Esophagus (tissue), 2 donors: ENCODE results near the gene DNAJC3. TPM values are rescaled to one million over a fixed set of nuclear protein-coding genes. Genes with fewer than 3 reads are reported as not detected.

ENCODE experiments used
- H3K27ac ChIP-seq, 2 donors: one replicate each; pipeline ENCODE4 v1.5.1; 2013; ENCODE audit warnings: low read depth in 2 of 2, mild to moderate bottlenecking in 2 of 2, inconsistent platforms in 1 of 2, low read length in 1 of 2, moderate library complexity in 1 of 2
- H3K27me3 ChIP-seq, 2 donors: one replicate each; pipeline ENCODE4 v1.6.1; 2013; ENCODE audit warnings: low read length in 2 of 2, control low read depth in 1 of 2, mild to moderate bottlenecking in 1 of 2; ENCODE audit not compliant: insufficient read depth in 2 of 2, control insufficient read depth in 1 of 2
- H3K36me3 ChIP-seq, 2 donors: one replicate each; pipeline ENCODE4 v1.6.1; 2013; ENCODE audit warnings: low read length in 1 of 2; ENCODE audit not compliant: control insufficient read depth in 2 of 2, insufficient read depth in 2 of 2
- H3K4me1 ChIP-seq, 2 donors: one replicate each; pipeline ENCODE4 v1.6.1; 2013; ENCODE audit warnings: low read length in 1 of 2; ENCODE audit not compliant: control insufficient read depth in 2 of 2, insufficient read depth in 2 of 2
- H3K4me3 ChIP-seq, 2 donors: one replicate each; pipeline ENCODE4 v1.5.1; 2013; ENCODE audit warnings: low read length in 2 of 2, mild to moderate bottlenecking in 2 of 2, low read depth in 1 of 2, moderate library complexity in 1 of 2
- H3K9me3 ChIP-seq, 2 donors: one replicate each; pipeline ENCODE4 v1.6.1; 2013; ENCODE audit warnings: mild to moderate bottlenecking in 2 of 2, low read depth in 1 of 2, low read length in 1 of 2, moderate library complexity in 1 of 2; ENCODE audit not compliant: control insufficient read depth in 2 of 2, insufficient read depth in 1 of 2
- WGBS, 2 donors: extraction: QIAGEN DNeasy Blood & Tissue Kit; methylation state at CpG; one replicate each; pipeline ENCODE4 v1.1.7; 2013; 5-methylcytosine and 5-hydroxymethylcytosine counted together
- polyA plus RNA-seq, 2 donors: library from polyadenylated mRNA; stranded (reverse); fragments of 200-250 nt; gene quantifications; one replicate each; pipeline ENCODE4 v1.2.3, GENCODE V29; 2013
- donor health status: healthy with polysubstance abuse.
- donor health status: Bipolar disorder and iron deficiency.

Gene DNAJC3
- polyA plus RNA-seq, 2 donors = 7.0 to 8.9 TPM

DNA sequence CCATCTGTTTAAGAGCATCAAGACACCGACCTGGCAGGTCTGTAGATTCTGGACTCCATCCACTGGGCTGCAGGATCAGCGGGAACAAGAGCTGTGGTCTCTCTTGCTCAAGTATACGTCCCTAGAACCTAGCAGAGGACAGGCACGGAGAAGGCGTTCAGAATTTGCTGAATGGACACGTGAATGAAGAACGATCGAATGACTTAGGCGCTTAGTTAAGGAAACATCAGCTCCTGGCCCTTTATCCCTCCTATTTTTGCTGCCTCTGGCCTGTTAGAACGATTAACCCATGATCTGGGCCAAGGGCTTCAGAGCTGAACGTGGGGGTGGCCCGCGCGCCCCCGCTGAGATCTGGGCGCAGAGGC lies 33.4 kb upstream of the DNAJC3 start:
- WGBS, 2 donors = 15 to 21% methylated on average over 16 of the region's 16 CpGs
- Histone ChIP-seq H3K9me3 (peaks cover 0 to 3% of the 10 kb centered on the region in 2 donors), H3K36me3 (no peaks in the 10 kb centered on the region), H3K27me3 (peaks cover 0 to 2% of the 10 kb centered on the region in 2 donors), H3K27ac (peak overlapping the region; percentile 45 to 57), H3K4me1 (peaks cover 8 to 12% of the 10 kb centered on the region in 2 donors), H3K4me3 (peak overlapping the region; percentile 61 to 64)

DNA sequence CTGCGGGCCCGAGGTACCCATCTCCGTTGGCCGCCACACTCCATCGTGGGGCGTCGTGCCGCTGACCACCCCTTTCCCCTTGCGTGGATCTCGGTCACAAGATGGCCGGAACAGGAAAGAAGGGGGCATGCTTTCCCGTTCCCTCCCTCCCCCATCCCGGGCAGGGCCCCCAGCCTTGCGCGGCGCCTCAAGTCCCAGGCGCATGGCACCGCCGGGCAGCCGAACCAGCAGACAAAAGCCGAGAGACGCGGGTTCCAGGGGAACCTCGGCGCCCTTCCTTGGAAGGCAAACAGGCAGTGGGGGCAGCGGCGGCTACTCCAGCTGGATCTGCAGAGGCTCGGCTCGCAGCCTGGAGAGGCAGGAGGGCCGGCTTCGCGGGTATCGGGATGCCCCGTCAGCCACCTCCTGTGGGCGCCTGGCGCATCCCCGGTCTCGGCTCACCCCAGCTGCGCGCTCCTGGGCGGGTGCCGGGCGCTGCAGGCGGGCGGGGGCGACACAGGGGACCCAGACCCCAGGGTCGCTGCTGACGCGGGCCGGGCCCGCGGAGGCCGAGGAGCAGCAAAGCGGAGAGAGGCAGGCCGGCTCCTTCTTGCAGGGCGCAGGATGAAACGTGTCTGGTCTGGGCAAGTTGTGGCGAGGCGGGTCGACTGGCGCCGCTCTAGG lies 32.9 kb upstream of the DNAJC3 start:
- Histone ChIP-seq H3K27me3 (peaks cover 0 to 2% of the 10 kb centered on the region in 2 donors), H3K27ac (peak overlapping the region; percentile 57 to 58)
- 1 to 2% methylated on average over 55 to 62 of the region's 62 CpGs for WGBS, 2 donors

DNA sequence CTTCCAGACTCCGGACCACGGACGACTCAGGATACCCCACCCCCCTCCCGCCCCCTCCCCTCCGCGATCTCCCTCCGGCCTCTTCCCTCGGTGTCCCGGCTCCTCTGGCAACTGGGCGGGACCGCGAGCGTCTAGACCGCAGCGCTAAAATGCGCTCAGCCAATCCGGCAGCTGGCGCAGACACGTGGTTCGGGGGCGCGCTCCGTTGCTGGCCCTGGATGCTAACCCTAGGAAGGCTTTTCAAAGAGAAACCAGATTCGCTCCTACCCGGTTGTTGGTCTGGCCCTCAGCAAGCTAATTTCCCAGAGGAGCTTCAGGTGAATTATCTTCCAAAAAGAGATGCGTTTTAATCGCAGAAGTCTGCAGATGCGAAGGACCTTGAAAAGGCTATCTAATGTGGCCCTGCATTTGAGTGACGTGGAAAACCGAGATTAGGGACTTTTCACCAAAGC lies 32.3 kb upstream of the DNAJC3 start, which contains the start of gene DZIP1:
TSS of gene DZIP1 (minus strand) at position 106 of the 452 bp plus-strand sequence. CDS start 2,677 bp downstream, outside the sequence.
- 3 to 4% methylated on average over 28 to 30 of the region's 30 CpGs for WGBS, 2 donors
- H3K27me3 ChIP-seq = peaks cover 0 to 2% of the 10 kb centered on the region in 2 donors
- H3K4me3 ChIP-seq = peak within 1 kb of the TSS; percentile 61 to 64
- H3K4me1 ChIP-seq = peaks cover 8 to 12% of the 10 kb centered on the region in 2 donors
- peaks cover 0 to 3% of the 10 kb centered on the region in 2 donors for H3K9me3 ChIP-seq
- peak within 1 kb of the TSS; percentile 57 to 58 for H3K27ac ChIP-seq
- no peaks in the 10 kb centered on the region for H3K36me3 ChIP-seq

More for the DNA sequence above, 32.9 kb upstream of the DNAJC3 start:
- Histone ChIP-seq H3K4me3 (peak overlapping the region; percentile 61 to 64), H3K4me1 (peaks cover 8 to 12% of the 10 kb centered on the region in 2 donors), H3K9me3 (peaks cover 0 to 3% of the 10 kb centered on the region in 2 donors), H3K36me3 (no peaks in the 10 kb centered on the region)

DNA sequence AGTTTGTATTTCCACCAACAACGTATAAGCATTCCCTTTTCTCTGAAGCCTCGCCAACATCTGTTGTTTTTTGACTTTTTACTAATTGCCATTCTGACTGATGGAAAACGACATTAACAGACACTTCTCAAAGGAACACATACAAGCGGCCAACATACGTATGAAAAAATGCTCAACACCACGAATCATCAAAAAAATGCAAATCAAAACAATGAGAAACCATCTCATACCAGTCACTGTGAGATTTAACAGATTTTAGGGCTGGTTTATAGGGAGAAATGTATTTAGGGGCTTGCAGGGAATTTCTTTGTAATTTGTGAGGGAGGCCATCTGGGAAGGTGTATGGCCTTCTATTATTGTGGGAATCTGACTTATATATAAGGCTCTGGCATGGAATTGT lies 29.6 kb upstream of the DNAJC3 start:
- H3K4me1 ChIP-seq = peaks cover 6 to 7% of the 10 kb centered on the region in 2 donors
- no peaks in the 10 kb centered on the region for H3K36me3 ChIP-seq
- H3K27ac ChIP-seq = no peak overlapping the region
- 81 to 86% methylated on average over 6 of the region's 6 CpGs for WGBS, 2 donors
- H3K4me3 ChIP-seq = no peak overlapping the region
- no peaks in the 10 kb centered on the region for H3K9me3 ChIP-seq
- H3K27me3 ChIP-seq = peaks cover 0 to 2% of the 10 kb centered on the region in 2 donors

DNA sequence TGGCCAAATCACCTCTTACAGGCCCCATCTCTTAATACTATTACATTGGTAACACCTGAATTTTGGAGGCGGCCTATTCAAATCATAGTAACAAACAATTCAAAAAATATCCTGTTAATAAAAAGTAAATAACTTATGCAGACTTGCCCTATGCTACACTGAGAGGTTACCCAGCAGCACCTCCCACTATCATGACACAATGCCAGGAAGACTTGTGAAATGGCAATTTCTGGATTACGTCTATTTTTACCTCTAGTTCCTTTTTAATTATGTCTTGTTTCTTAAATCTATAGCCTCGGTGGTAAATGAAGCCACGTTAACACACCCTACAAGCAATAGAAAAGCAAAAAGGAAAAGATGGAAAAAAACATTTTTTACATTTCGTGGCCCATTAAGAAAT lies 26.2 kb upstream of the DNAJC3 start:
- no peaks in the 10 kb centered on the region for H3K36me3 ChIP-seq
- no peak overlapping the region for H3K4me3 ChIP-seq
- no peaks in the 10 kb centered on the region for H3K9me3 ChIP-seq
- no peaks in the 10 kb centered on the region for H3K4me1 ChIP-seq
- no peak overlapping the region for H3K27ac ChIP-seq
- 82% methylated on average over 5 of the region's 5 CpGs for WGBS, 2 donors
- peaks cover 0 to 3% of the 10 kb centered on the region in 2 donors for H3K27me3 ChIP-seq

DNA sequence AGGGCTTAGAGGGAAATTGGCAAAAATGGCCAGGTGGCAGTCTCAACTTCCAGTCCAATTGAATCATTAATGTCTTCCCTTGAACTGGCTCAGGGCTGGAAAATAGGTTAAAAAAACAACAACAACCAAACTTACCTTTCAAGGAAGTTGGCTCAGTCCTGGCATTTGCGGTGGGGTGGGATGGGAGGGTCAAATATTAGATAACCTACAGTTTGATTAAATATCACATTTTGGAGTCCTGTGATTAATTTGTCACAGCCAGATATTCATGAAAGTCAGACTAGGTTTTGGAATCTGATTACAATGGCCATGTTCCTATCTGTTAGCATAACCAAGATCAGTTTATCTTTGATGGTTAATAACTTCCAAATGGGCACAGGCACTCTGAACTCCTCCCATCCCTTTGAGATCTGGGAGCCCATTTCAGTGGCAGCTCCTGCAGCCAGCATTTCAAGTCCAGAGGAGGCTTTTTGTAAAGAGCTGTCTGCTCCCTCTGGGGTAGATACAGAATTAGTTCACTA lies 24.6 kb upstream of the DNAJC3 start:
- Histone ChIP-seq H3K27ac (no peak overlapping the region), H3K4me1 (no peaks in the 10 kb centered on the region), H3K9me3 (no peaks in the 10 kb centered on the region), H3K36me3 (no peaks in the 10 kb centered on the region), H3K4me3 (no peak overlapping the region), H3K27me3 (peaks cover 0 to 3% of the 10 kb centered on the region in 2 donors)
- WGBS, 2 donors = 76 to 86% methylated on average over 1 of the region's 1 CpG

DNA sequence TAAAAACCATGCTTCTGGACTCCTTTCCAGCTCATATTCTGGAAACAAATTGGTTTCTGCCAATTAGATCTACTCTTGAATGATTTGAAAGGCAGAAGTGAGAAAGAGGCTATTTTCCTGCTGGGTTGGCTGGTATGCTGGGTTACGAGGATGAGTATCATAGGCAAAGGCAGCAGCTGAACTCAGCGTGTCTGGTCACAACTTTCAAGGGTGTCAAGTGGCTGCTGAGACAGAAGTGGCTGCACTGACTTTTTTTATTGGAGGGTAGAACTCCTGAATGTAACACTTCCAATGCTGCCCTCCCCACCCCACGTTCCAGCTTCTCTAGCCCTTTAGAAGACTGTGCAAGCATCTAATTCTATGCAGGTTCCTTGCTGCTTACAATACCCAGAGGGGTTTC lies 24.1 kb upstream of the DNAJC3 start:
- H3K4me3 ChIP-seq = no peak overlapping the region
- H3K27me3 ChIP-seq = peaks cover 0 to 3% of the 10 kb centered on the region in 2 donors
- 58 to 72% methylated on average over 3 of the region's 3 CpGs for WGBS, 2 donors
- H3K4me1 ChIP-seq = no peaks in the 10 kb centered on the region
- no peaks in the 10 kb centered on the region for H3K9me3 ChIP-seq
- no peak overlapping the region for H3K27ac ChIP-seq
- no peaks in the 10 kb centered on the region for H3K36me3 ChIP-seq

DNA sequence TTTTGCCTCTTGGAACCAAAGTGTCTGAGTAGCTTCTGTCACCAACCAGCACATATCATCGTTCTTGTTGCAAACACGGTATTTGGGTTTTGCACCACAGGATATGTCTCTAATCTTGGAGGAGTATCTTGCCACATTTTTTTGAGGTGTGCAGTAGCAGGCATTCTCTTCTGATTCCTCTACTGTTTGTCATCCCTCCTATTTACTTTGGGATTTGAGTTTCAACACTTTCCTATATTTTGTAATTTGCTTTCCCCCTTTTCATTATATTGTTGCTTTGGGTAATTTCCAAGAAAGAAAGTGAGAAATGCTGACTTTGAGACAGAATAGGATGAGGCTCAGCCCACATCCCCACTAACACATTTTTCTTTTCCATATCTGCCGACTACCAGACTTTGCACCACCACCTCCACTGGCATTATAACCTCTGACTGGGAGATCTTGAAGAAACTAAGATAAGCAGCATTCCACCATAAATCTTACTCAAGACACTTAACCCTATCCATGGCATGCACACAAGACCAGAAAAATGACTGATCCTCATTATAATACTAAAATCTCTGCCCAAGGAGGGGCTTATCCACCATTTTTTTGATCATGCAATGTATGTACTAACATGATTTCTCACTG lies 20.4 kb upstream of the DNAJC3 start:
- no peak overlapping the region for H3K27ac ChIP-seq
- no peaks in the 10 kb centered on the region for H3K4me1 ChIP-seq
- H3K4me3 ChIP-seq = no peak overlapping the region
- peaks cover 0 to 3% of the 10 kb centered on the region in 2 donors for H3K27me3 ChIP-seq
- H3K9me3 ChIP-seq = no peaks in the 10 kb centered on the region
- 62 to 65% methylated on average over 3 of the region's 3 CpGs for WGBS, 2 donors
- H3K36me3 ChIP-seq = no peaks in the 10 kb centered on the region

DNA sequence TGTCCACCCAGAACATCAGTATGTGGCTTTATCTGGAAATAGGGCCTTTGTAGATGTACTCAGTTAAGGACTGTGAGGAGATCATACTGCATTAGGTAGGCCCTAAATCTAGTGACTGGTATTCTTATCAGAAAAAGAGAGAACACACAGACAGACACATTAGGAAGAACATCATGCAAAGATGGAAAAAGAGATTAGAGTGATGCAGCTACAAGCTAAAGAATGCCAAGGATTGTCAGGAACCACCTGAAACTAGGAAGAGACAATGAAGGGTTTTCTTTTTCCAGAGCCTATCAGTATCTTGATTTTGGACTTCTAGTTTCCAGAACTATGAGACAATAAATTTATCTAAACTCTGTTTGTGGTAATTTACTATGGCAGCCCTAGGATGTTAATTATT lies 17.4 kb upstream of the DNAJC3 start:
- Histone ChIP-seq H3K4me1 (no peaks in the 10 kb centered on the region), H3K27ac (no peak overlapping the region), H3K27me3 (no peaks in the 10 kb centered on the region), H3K36me3 (no peaks in the 10 kb centered on the region), H3K4me3 (no peak overlapping the region), H3K9me3 (no peaks in the 10 kb centered on the region)
